Endothelial cell of umbilical vein (primary cell): Measurements from ENCODE around the gene BDKRB2. TPM values are rescaled to one million over a fixed set of nuclear protein-coding genes. Genes with fewer than 3 reads are reported as not detected.

ENCODE experiments used
- BruUV-seq: library from RNA; stranded (reverse); fragments of 400-500 nt; replicated peaks from 2 replicates; lab custom pipeline; 2021; lab: Mats Ljungman, UMichigan
- CTCF ChIA-PET: fragments of 300-600, 350-600 bp; sonication (Branson Sonifier 250); formaldehyde crosslinking; loops from one replicate; lab custom pipeline; 2021; ENCODE audit warnings: antibody characterized with exemption, inconsistent platforms; lab: Charles Lee
- POLR2A ChIA-PET: fragments of 300-600, 350-600 bp; sonication (Branson Sonifier 250); formaldehyde crosslinking; loops from one replicate; lab custom pipeline; 2021; ENCODE audit warnings: antibody characterized with exemption, inconsistent platforms; lab: Charles Lee
- DNase-seq: peaks from one replicate; pipeline ENCODE4 v3.0.0-alpha.2; 2011; ENCODE audit warnings: low read depth, low spot score
- FAIRE-seq: peaks from 2 replicates; lab custom pipeline; 2011; peaks lifted over from hg19 to GRCh38; lab: Jason Lieb, UNC
- H2AFZ ChIP-seq: 2 replicates; pipeline ENCODE4 v1.6.0; 2012; ENCODE audit warnings: low read depth, low read length, control low read depth, inconsistent platforms
- H3K27ac ChIP-seq: 2 replicates; pipeline ENCODE4 v1.5.1; 2011; ENCODE audit warnings: low read depth, mild to moderate bottlenecking, control low read depth, low read length, moderate library complexity; ENCODE audit not compliant: insufficient read depth
- H3K27me3 ChIP-seq, 2 experiments: 2 replicates each; pipeline versions ENCODE4 v1.6.0 to v1.6.1; 2011; ENCODE audit warnings: low read length in 2 of 2, mixed read lengths in 1 of 2; ENCODE audit not compliant: control insufficient read depth in 2 of 2, insufficient read depth in 2 of 2
- H3K36me3 ChIP-seq, 2 experiments: 2 replicates in 1 of 2; 3 replicates in 1 of 2; pipeline ENCODE4 v1.5.1; 2011; ENCODE audit warnings: low read length in 2 of 2, mild to moderate bottlenecking in 1 of 2, moderate library complexity in 1 of 2; ENCODE audit not compliant: control insufficient read depth in 2 of 2, insufficient read depth in 2 of 2; ENCODE audit errors: extremely low read depth in 1 of 2
- H3K4me1 ChIP-seq: 3 replicates; pipeline ENCODE4 v1.5.1; 2011; ENCODE audit warnings: mild to moderate bottlenecking, low read length; ENCODE audit not compliant: control insufficient read depth, insufficient read depth; ENCODE audit errors: extremely low read depth
- H3K4me2 ChIP-seq: 2 replicates; pipeline ENCODE4 v1.6.1; 2011; ENCODE audit warnings: low read length, control low read depth, mixed read lengths; ENCODE audit not compliant: insufficient read depth
- H3K4me3 ChIP-seq, 3 experiments: fragments of 200-600 bp in 1 of 3; sonication (generic), shearing (Covaris generic) in 1 of 3; replicated peaks in 1 of 3; 2 replicates each; pipeline ENCODE4 v1.5.1; 2011 to 2016; ENCODE audit warnings: control low read depth in 3 of 3, low read length in 3 of 3, mild to moderate bottlenecking in 2 of 3, inconsistent platforms in 1 of 3, low read depth in 1 of 3, moderate library complexity in 1 of 3; ENCODE audit not compliant: insufficient read depth in 1 of 3
- H3K79me2 ChIP-seq: 2 replicates; pipeline ENCODE4 v1.6.0; 2012; ENCODE audit warnings: low read length, inconsistent platforms; ENCODE audit not compliant: control insufficient read depth, insufficient read depth
- H3K9ac ChIP-seq: replicated peaks from 2 replicates; pipeline ENCODE3; 2011; ENCODE audit warnings: low read length, control low read depth; ENCODE audit not compliant: insufficient read depth; ENCODE audit errors: extremely low read depth
- H3K9me1 ChIP-seq: replicated peaks from 3 replicates; pipeline ENCODE4 v1.6.0; 2011; ENCODE audit warnings: mild to moderate bottlenecking, low read length; ENCODE audit not compliant: control insufficient read depth, insufficient read depth; ENCODE audit errors: extremely low read depth
- H3K9me3 ChIP-seq: replicated peaks from 2 replicates; pipeline ENCODE4 v1.5.1; 2012; ENCODE audit warnings: low read length, inconsistent platforms; ENCODE audit not compliant: control insufficient read depth, insufficient read depth
- H4K20me1 ChIP-seq: replicated peaks from 2 replicates; pipeline ENCODE3; 2011; ENCODE audit warnings: mild to moderate bottlenecking, low read length; ENCODE audit not compliant: control insufficient read depth, insufficient read depth; ENCODE audit errors: extremely low read depth
- EZH2 ChIP-seq: IDR thresholded peaks from 2 replicates; pipeline ENCODE4 v1.6.1; 2012; ENCODE audit warnings: borderline replicate concordance, low read depth, mild to moderate bottlenecking, moderate library complexity, low read length, inconsistent platforms; ENCODE audit not compliant: severe bottlenecking
- FOS ChIP-seq: IDR thresholded peaks from 2 replicates; pipeline ENCODE4 v1.6.1; 2011; ENCODE audit warnings: mild to moderate bottlenecking, low read length, moderate library complexity, borderline replicate concordance; ENCODE audit not compliant: insufficient read depth
- GATA2 ChIP-seq: IDR thresholded peaks from 2 replicates; pipeline ENCODE4 v1.7.0; 2011; ENCODE audit warnings: low read depth, mild to moderate bottlenecking, moderate library complexity, mixed read lengths, low read length; ENCODE audit not compliant: insufficient read length, insufficient read depth
- JUN ChIP-seq: IDR thresholded peaks from 2 replicates; pipeline ENCODE4 v1.6.1; 2011; ENCODE audit warnings: borderline replicate concordance, low read depth; ENCODE audit not compliant: insufficient read length, insufficient read depth
- MYC ChIP-seq: IDR thresholded peaks from one replicate; pipeline ENCODE4 v1.6.1; 2011; ENCODE audit warnings: mild to moderate bottlenecking, low read depth, low read length
- POLR2A ChIP-seq: IDR thresholded peaks from 2 replicates; pipeline ENCODE4 v1.6.1; 2012; ENCODE audit warnings: low read depth, mild to moderate bottlenecking, control low read depth, low read length
- POLR2AphosphoS5 ChIP-seq: IDR thresholded peaks from 2 replicates; pipeline ENCODE4 v1.6.1; 2012; ENCODE audit warnings: low read depth, mild to moderate bottlenecking, control low read depth, low read length, moderate library complexity; ENCODE audit not compliant: insufficient read depth
- dilution Hi-C: fragments of 300-500 bp; cut with MboI; formaldehyde crosslinking; loops from one replicate; pipeline ENCODE4 v1.15.0; 2019; ENCODE audit warnings: low sequenced_read_pairs; ENCODE audit not compliant: extremely low pct_ligation_motif_present
- intact Hi-C: fragments of 100-400 bp; cut with micrococcal nuclease; formaldehyde crosslinking; loops from one replicate; pipeline ENCODE4 v1.10.0; 2022
- polyA plus RNA-seq, 4 experiments: library from polyadenylated mRNA; depleted of rRNA in 3 of 4; stranded (reverse) in 3 of 4; unstranded in 1 of 4; fragments of >200 nt; gene quantifications; 2 replicates each; pipeline versions ENCODE4 v1.2.1 to v1.2.3, GENCODE V29; 2011 to 2012; ENCODE audit warnings: missing spikeins in 1 of 4
- total RNA-seq: library from RNA; stranded (reverse); gene quantifications from 2 replicates; pipeline ENCODE4 v1.2.3, GENCODE V29; 2021
- TF ChIP-seq, protein P1 (sequence below), 2 donors: IDR thresholded peaks; 1 replicate in 1 of 2; 2 replicates in 1 of 2; pipeline ENCODE4 v1.5.1; 2011; ENCODE audit warnings: low read length in 2 of 2, mild to moderate bottlenecking in 2 of 2, moderate library complexity in 2 of 2, control low read depth in 1 of 2, inconsistent platforms in 1 of 2, low read depth in 1 of 2; ENCODE audit not compliant: insufficient read depth in 1 of 2; ENCODE audit errors: extremely low read depth in 1 of 2
- TF ChIP-seq, protein P2 (sequence below): IDR thresholded peaks from 2 replicates; pipeline ENCODE4 v1.6.1; 2011; ENCODE audit not compliant: insufficient read depth, insufficient read length

BDKRB2 gene
- total and polyA plus RNA-seq, 2 donors (not counting 3 experiments of a cell fraction or from before 2014, with no cell fraction given) = 0.22 to 0.77 TPM

DNA sequence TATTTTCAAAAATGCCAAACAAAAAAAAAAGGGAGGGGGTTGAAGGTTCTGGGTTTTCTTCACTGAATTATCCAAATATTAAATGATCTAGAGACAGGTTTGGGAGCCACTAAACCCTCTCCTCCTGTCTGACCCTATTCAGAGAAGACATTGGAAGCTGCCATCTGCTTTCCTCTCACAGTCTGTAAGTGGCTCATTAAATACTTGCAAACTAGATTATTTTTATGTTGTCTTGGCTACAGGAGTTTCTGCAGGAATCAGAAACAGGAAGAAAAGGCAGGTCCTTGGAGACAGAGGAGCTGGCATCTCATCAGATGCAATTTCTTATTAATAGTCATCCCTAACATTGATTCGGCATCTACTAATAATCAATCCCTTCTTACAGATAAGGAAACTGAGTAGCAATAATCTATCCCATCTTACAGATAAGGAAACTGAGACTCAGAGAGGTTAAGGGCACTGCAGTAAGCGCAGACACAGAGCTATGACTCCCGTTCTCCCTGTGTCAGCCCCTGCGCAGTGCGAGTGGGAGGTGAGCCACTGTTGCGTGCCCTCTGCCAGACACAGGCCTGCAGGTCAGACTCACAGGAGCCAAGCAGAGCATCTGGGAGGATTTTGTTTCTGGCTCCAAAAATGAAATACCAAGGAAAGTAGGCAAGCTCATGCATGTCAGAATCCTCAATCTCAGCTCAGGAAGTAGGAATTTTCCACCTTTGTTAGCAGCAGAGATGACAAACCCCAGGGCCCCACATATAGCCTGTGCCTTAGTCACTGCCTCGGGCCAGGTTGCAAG is 11.0 kb downstream of the BDKRB2 start:
- Histone ChIP-seq H3K36me3 (no peaks in the 10 kb centered on the region), H4K20me1 (no peaks in the 10 kb centered on the region), H3K9me1 (no peaks in the 10 kb centered on the region), H3K4me3 (no peak overlapping the region), H3K4me2 (no peak overlapping the region), H3K27ac (no peak overlapping the region), H3K79me2 (no peaks in the 10 kb centered on the region), H2AFZ (no peak overlapping the region), H3K9ac (no peak overlapping the region), H3K4me1 (no peaks in the 10 kb centered on the region), H3K9me3 (no peaks in the 10 kb centered on the region), H3K27me3 (no peaks in the 10 kb centered on the region)
- intact Hi-C loops = no loop called here
- ChIA-PET POLR2A (no interaction called here), CTCF (no interaction called here)
- FAIRE-seq (no peak), DNase-seq (no peak)
- TF ChIP-seq JUN (no peak), MYC (no peak), POLR2A (no peak), EZH2 (no peak), GATA2 (no peak), FOS (no peak), POLR2AphosphoS5 (no peak)
- TF ChIP-seq, protein P1, sequence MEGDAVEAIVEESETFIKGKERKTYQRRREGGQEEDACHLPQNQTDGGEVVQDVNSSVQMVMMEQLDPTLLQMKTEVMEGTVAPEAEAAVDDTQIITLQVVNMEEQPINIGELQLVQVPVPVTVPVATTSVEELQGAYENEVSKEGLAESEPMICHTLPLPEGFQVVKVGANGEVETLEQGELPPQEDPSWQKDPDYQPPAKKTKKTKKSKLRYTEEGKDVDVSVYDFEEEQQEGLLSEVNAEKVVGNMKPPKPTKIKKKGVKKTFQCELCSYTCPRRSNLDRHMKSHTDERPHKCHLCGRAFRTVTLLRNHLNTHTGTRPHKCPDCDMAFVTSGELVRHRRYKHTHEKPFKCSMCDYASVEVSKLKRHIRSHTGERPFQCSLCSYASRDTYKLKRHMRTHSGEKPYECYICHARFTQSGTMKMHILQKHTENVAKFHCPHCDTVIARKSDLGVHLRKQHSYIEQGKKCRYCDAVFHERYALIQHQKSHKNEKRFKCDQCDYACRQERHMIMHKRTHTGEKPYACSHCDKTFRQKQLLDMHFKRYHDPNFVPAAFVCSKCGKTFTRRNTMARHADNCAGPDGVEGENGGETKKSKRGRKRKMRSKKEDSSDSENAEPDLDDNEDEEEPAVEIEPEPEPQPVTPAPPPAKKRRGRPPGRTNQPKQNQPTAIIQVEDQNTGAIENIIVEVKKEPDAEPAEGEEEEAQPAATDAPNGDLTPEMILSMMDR (IDR thresholded peaks at IDR 0.05; ENCODE audit: extremely low read depth in 1 of 2, insufficient read depth in 1 of 2, low read depth in 1 of 2, low read length in 2 of 2) = no peak
- TF ChIP-seq, protein P2, sequence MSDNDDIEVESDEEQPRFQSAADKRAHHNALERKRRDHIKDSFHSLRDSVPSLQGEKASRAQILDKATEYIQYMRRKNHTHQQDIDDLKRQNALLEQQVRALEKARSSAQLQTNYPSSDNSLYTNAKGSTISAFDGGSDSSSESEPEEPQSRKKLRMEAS = no peak
- BruUV-seq = no TSS peak
- dilution Hi-C loops = no loop called here
